SK-N-MC (cell line): Measurements from ENCODE around the gene KLRD1.

ENCODE experiments used
- EZH2 ChIP-seq: fragments of 200-600 bp; sonication (generic); IDR thresholded peaks from one replicate; pipeline ENCODE4 v1.6.1; 2017; ENCODE audit warnings: antibody characterized with exemption
- POLR2AphosphoS5 ChIP-seq: IDR thresholded peaks from 2 replicates; pipeline ENCODE4 v1.6.1; 2012; ENCODE audit warnings: mild to moderate bottlenecking, low read depth, low read length, borderline replicate concordance

- no peak for TF ChIP-seq EZH2
- TF ChIP-seq POLR2AphosphoS5, result no peak
Measured at GRCh38 chr12:10272467-10272866, 35.2 kb upstream of the KLRD1 start.
